Neural cell (in vitro differentiated cells): Measurements from ENCODE around the gene MEDAG.
"Not testable (repeated sequence)": the region's sequence is repeated elsewhere in the genome, so short reads cannot be mapped to it uniquely, and the experiment has no call there.

Experiments used
- CTCF ChIP-seq: fragments of 450-650 bp; IDR thresholded peaks from 2 replicates; pipeline ENCODE4 v1.5.1; 2014; ENCODE audit warnings: antibody characterized with exemption, mild to moderate bottlenecking, moderate library complexity; ENCODE audit not compliant: poor library complexity, severe bottlenecking
- EZH2 ChIP-seq: fragments of 200-600, 300-800 bp; shearing (Covaris generic), sonication (generic); IDR thresholded peaks from 2 replicates; pipeline ENCODE4 v1.6.1; 2014; ENCODE audit warnings: antibody characterized with exemption, low read length, borderline replicate concordance, mild to moderate bottlenecking; ENCODE audit not compliant: insufficient read depth, poor library complexity, severe bottlenecking
- POLR2AphosphoS5 ChIP-seq: IDR thresholded peaks from 2 replicates; pipeline ENCODE4 v1.6.1; 2012
- RAD21 ChIP-seq: fragments of 450-650 bp; conservative IDR thresholded peaks from 2 replicates; pipeline ENCODE4 v1.6.1; 2014; ENCODE audit warnings: antibody characterized with exemption, mild to moderate bottlenecking, moderate library complexity
- TAF1 ChIP-seq: IDR thresholded peaks from 2 replicates; pipeline ENCODE4 v1.6.1; 2012; ENCODE audit warnings: low read depth
- TF ChIP-seq, protein P1 (sequence below): IDR thresholded peaks from 2 replicates; pipeline ENCODE4 v1.6.1; 2012; ENCODE audit warnings: borderline replicate concordance

- not testable (repeated sequence) for TF ChIP-seq CTCF, TAF1, POLR2AphosphoS5, EZH2, RAD21
- TF ChIP-seq, protein P1, sequence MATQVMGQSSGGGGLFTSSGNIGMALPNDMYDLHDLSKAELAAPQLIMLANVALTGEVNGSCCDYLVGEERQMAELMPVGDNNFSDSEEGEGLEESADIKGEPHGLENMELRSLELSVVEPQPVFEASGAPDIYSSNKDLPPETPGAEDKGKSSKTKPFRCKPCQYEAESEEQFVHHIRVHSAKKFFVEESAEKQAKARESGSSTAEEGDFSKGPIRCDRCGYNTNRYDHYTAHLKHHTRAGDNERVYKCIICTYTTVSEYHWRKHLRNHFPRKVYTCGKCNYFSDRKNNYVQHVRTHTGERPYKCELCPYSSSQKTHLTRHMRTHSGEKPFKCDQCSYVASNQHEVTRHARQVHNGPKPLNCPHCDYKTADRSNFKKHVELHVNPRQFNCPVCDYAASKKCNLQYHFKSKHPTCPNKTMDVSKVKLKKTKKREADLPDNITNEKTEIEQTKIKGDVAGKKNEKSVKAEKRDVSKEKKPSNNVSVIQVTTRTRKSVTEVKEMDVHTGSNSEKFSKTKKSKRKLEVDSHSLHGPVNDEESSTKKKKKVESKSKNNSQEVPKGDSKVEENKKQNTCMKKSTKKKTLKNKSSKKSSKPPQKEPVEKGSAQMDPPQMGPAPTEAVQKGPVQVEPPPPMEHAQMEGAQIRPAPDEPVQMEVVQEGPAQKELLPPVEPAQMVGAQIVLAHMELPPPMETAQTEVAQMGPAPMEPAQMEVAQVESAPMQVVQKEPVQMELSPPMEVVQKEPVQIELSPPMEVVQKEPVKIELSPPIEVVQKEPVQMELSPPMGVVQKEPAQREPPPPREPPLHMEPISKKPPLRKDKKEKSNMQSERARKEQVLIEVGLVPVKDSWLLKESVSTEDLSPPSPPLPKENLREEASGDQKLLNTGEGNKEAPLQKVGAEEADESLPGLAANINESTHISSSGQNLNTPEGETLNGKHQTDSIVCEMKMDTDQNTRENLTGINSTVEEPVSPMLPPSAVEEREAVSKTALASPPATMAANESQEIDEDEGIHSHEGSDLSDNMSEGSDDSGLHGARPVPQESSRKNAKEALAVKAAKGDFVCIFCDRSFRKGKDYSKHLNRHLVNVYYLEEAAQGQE = not testable (repeated sequence)
Observed at GRCh38 chr13:30927188-30927587, 21.1 kb downstream of the MEDAG start.
